GM23338 (cell line): ENCODE results near the gene RGSL1. TPM values are rescaled to one million over a fixed set of nuclear protein-coding genes. Genes with fewer than 3 reads are reported as not detected.

Experiments used
- ATAC-seq: fragments of 200-7000 bp; cut with Tn5 transposase; 3 replicates; pipeline ENCODE4 v1.9.1; 2020
- DNase-seq: peaks from one replicate; pipeline ENCODE4 v3.0.0-alpha.2; 2015; ENCODE audit warnings: low spot score
- H2AFZ ChIP-seq: fragments of 200-600 bp; sonication (generic); 2 replicates; pipeline ENCODE4 v1.8.0; 2016; ENCODE audit warnings: antibody characterized with exemption, mild to moderate bottlenecking, moderate library complexity
- H3F3A ChIP-seq: fragments of 200-600 bp; sonication (generic); replicated peaks from 2 replicates; pipeline ENCODE4 v1.8.0; 2017; ENCODE audit warnings: antibody characterized with exemption, mixed run types, low read depth
- H3K27ac ChIP-seq: fragments of 200-600 bp; sonication (generic); 2 replicates; pipeline ENCODE4 v1.6.1; 2016; ENCODE audit warnings: low read depth
- H3K27me3 ChIP-seq: fragments of 200-600 bp; sonication (generic); 2 replicates; pipeline ENCODE4 v1.8.0; 2016; ENCODE audit warnings: mild to moderate bottlenecking, mixed run types, moderate library complexity; ENCODE audit not compliant: insufficient read depth
- H3K36me3 ChIP-seq: fragments of 200-600 bp; sonication (generic); 2 replicates; pipeline ENCODE4 v1.8.0; 2016; ENCODE audit warnings: mild to moderate bottlenecking; ENCODE audit not compliant: insufficient read depth
- H3K4me1 ChIP-seq: fragments of 200-600 bp; sonication (generic); 2 replicates; pipeline ENCODE4 v1.8.0; 2016; ENCODE audit warnings: mild to moderate bottlenecking, moderate library complexity; ENCODE audit not compliant: insufficient read depth
- H3K4me2 ChIP-seq: fragments of 200-600 bp; sonication (generic); 2 replicates; pipeline ENCODE4 v1.7.1; 2017; ENCODE audit warnings: mixed run types
- H3K4me3 ChIP-seq: fragments of 200-600 bp; sonication (generic); 2 replicates; pipeline ENCODE4 v1.6.1; 2016; ENCODE audit warnings: mixed run types
- H3K79me2 ChIP-seq: fragments of 200-600 bp; sonication (generic); replicated peaks from 2 replicates; pipeline ENCODE4 v1.8.0; 2017; ENCODE audit warnings: mild to moderate bottlenecking; ENCODE audit not compliant: insufficient read depth
- H3K9me2 ChIP-seq: fragments of 200-600 bp; sonication (generic); 2 replicates; pipeline ENCODE4 v1.8.0; 2017; ENCODE audit not compliant: insufficient read depth
- H4K20me1 ChIP-seq: fragments of 200-600 bp; sonication (generic); replicated peaks from 2 replicates; pipeline ENCODE4 v1.8.0; 2017; ENCODE audit warnings: mild to moderate bottlenecking; ENCODE audit not compliant: insufficient read depth
- H3K27ac Mint-ChIP-seq: 2 replicates; pipeline ENCODE4 v1.8.0; 2020; ENCODE audit warnings: inconsistent platforms, mild to moderate bottlenecking, moderate library complexity, mixed read lengths
- H3K27me3 Mint-ChIP-seq: 3 replicates; pipeline ENCODE4 v1.8.0; 2022; ENCODE audit warnings: low read depth, mild to moderate bottlenecking, moderate library complexity, mixed read lengths, inconsistent platforms; ENCODE audit not compliant: insufficient read depth, poor library complexity
- H3K36me3 Mint-ChIP-seq: 3 replicates; pipeline ENCODE4 v1.8.0; 2021; ENCODE audit warnings: low read depth, mild to moderate bottlenecking, inconsistent platforms, moderate library complexity, mixed read lengths
- H3K4me1 Mint-ChIP-seq: 3 replicates; pipeline ENCODE4 v1.8.0; 2020; ENCODE audit warnings: mild to moderate bottlenecking, inconsistent platforms, mixed read lengths
- H3K4me3 Mint-ChIP-seq: 3 replicates; pipeline ENCODE4 v1.8.0; 2021; ENCODE audit warnings: moderate library complexity, mild to moderate bottlenecking, inconsistent platforms, mixed read lengths
- H3K9me3 Mint-ChIP-seq: 3 replicates; pipeline ENCODE4 v1.8.0; 2020; ENCODE audit warnings: moderate library complexity, mild to moderate bottlenecking, inconsistent platforms, mixed read lengths
- EZH2 ChIP-seq: fragments of 200-600 bp; sonication (generic); IDR thresholded peaks from one replicate; pipeline ENCODE4 v1.8.0; 2017; ENCODE audit warnings: antibody characterized with exemption, mild to moderate bottlenecking, low read depth; ENCODE audit not compliant: unreplicated experiment
- STAT1 ChIP-seq: IDR thresholded peaks from one replicate; pipeline ENCODE4 v1.6.1; 2016; ENCODE audit warnings: antibody characterized with exemption; ENCODE audit not compliant: unreplicated experiment
- ZNF114 ChIP-seq: fragments of 250-450 bp; sonication (Bioruptor Pico); IDR thresholded peaks from 2 replicates; pipeline ENCODE4 v1.5.0; 2020; ENCODE audit warnings: mild to moderate bottlenecking, moderate library complexity
- polyA plus RNA-seq: library from polyadenylated mRNA; unstranded; fragments of >200 nt; fragmentation: Nextera tagmentation; extraction: Ambion mirVana; gene quantifications from 2 replicates; pipeline ENCODE4 v1.2.1, GENCODE V29; 2016
- total RNA-seq: library from RNA; depleted of rRNA; stranded (reverse); fragments of >200 nt; shearing (Covaris generic); gene quantifications from 2 replicates; pipeline ENCODE4 v1.2.3, GENCODE V29; 2014
- TF ChIP-seq, protein P1 (sequence below): IDR thresholded peaks from one replicate; pipeline ENCODE4 v1.6.1; 2018; ENCODE audit warnings: antibody characterized with exemption; ENCODE audit not compliant: unreplicated experiment
- TF ChIP-seq, protein P2 (sequence below): IDR thresholded peaks from 2 replicates; pipeline ENCODE4 v1.6.1; 2016; ENCODE audit warnings: antibody characterized with exemption

The RGSL1 gene
- total and polyA plus RNA-seq, 2 experiments from 2014 or later = not detected

DNA sequence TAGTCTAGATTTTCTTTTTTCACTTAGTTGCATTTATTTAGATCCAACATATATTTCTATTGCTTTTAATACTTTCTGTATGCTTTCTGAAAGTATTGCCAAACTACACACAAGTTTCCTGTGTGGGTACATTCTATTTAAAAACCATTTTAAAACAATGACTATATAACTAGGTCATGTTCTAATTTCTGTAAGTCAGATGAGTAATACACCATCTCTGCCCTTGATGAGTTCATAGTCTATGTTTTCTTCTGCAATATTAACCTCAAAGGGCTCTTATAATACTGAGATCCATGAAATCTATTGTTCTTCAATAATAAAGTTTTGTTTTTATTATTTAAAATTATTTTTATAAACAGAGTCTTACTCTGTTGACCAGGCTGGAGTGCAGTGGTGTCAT, 70.8 kb downstream of the RGSL1 start:
- Histone ChIP-seq H3K27me3 (no peaks in the 10 kb centered on the region), H3K4me1 (no peaks in the 10 kb centered on the region), H3K79me2 (no peaks in the 10 kb centered on the region), H3K4me3 (no peak overlapping the region), H2AFZ (no peak overlapping the region), H3K9me2 (no peaks in the 10 kb centered on the region; the same call in 1 of the 2 replicates), H3K27ac (no peak overlapping the region), H3K4me2 (no peak overlapping the region), H3K36me3 (no peaks in the 10 kb centered on the region), H3F3A (no peaks in the 10 kb centered on the region), H4K20me1 (no peaks in the 10 kb centered on the region)
- Mint-ChIP-seq H3K9me3 (peaks cover 5% of the 10 kb centered on the region; the same call in 2 of the 3 replicates), H3K4me1 (no peaks in the 10 kb centered on the region), H3K27me3 (no peaks in the 10 kb centered on the region), H3K4me3 (no peak overlapping the region), H3K27ac (no peak overlapping the region), H3K36me3 (no peaks in the 10 kb centered on the region)
- no peak for TF ChIP-seq STAT1
- TF ChIP-seq, protein P1, sequence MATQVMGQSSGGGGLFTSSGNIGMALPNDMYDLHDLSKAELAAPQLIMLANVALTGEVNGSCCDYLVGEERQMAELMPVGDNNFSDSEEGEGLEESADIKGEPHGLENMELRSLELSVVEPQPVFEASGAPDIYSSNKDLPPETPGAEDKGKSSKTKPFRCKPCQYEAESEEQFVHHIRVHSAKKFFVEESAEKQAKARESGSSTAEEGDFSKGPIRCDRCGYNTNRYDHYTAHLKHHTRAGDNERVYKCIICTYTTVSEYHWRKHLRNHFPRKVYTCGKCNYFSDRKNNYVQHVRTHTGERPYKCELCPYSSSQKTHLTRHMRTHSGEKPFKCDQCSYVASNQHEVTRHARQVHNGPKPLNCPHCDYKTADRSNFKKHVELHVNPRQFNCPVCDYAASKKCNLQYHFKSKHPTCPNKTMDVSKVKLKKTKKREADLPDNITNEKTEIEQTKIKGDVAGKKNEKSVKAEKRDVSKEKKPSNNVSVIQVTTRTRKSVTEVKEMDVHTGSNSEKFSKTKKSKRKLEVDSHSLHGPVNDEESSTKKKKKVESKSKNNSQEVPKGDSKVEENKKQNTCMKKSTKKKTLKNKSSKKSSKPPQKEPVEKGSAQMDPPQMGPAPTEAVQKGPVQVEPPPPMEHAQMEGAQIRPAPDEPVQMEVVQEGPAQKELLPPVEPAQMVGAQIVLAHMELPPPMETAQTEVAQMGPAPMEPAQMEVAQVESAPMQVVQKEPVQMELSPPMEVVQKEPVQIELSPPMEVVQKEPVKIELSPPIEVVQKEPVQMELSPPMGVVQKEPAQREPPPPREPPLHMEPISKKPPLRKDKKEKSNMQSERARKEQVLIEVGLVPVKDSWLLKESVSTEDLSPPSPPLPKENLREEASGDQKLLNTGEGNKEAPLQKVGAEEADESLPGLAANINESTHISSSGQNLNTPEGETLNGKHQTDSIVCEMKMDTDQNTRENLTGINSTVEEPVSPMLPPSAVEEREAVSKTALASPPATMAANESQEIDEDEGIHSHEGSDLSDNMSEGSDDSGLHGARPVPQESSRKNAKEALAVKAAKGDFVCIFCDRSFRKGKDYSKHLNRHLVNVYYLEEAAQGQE = no peak
- ATAC-seq (no peak), DNase-seq (no peak)

DNA sequence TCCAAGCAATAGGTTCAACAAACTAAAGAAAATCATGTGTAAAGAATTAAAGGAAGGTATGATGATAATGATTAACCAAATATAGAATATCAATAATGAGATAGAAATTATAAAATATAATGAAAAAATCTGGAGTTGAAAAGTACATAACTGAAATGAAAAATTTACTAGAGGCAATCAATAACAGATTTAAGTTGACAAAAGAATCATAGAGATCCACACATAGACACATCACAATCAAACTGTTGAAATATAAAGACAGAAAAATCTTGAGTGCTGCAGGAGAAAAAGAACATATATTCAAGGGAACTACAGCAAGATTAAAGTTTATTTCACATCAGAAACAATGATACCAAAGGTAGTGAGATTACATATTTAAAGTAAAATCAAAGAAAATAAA, 75.4 kb downstream of the RGSL1 start:
- Histone ChIP-seq H3K9me2 (no peaks in the 10 kb centered on the region), H3K27me3 (no peaks in the 10 kb centered on the region), H3K4me2 (no peak overlapping the region), H3K79me2 (no peaks in the 10 kb centered on the region), H3K4me3 (no peak overlapping the region), H3K36me3 (no peaks in the 10 kb centered on the region), H3F3A (no peaks in the 10 kb centered on the region), H4K20me1 (no peaks in the 10 kb centered on the region), H2AFZ (no peak overlapping the region), H3K4me1 (no peaks in the 10 kb centered on the region), H3K27ac (no peak overlapping the region)
- TF ChIP-seq STAT1 = no peak
- TF ChIP-seq ZNF114 (CRISPR knock-in tag) = no peak
- TF ChIP-seq, protein P2, sequence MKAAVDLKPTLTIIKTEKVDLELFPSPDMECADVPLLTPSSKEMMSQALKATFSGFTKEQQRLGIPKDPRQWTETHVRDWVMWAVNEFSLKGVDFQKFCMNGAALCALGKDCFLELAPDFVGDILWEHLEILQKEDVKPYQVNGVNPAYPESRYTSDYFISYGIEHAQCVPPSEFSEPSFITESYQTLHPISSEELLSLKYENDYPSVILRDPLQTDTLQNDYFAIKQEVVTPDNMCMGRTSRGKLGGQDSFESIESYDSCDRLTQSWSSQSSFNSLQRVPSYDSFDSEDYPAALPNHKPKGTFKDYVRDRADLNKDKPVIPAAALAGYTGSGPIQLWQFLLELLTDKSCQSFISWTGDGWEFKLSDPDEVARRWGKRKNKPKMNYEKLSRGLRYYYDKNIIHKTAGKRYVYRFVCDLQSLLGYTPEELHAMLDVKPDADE = no peak
- TF ChIP-seq, protein P1 = no peak
- TF ChIP-seq EZH2 = no peak
- Mint-ChIP-seq H3K27me3 (no peaks in the 10 kb centered on the region), H3K36me3 (no peaks in the 10 kb centered on the region), H3K27ac (no peak overlapping the region), H3K4me1 (no peaks in the 10 kb centered on the region), H3K9me3 (peaks cover 4% of the 10 kb centered on the region; the same call in 2 of the 3 replicates), H3K4me3 (no peak overlapping the region)
- no peak for DNase-seq
- ATAC-seq = no peak
